ENCODE results near the gene FOXRED2. TPM values are rescaled to one million over a fixed set of nuclear protein-coding genes. Genes with fewer than 3 reads are reported as not detected.

FOXRED2 gene
- polyA plus RNA-seq, 3 donors = 2.2 to 4.3 (median 2.7) TPM

Other genes with a start within 250 kb of the FOXRED2 start
- gene MYH9, start 119.1 kb downstream of the FOXRED2 start, polyA plus RNA-seq = 100 to 1,000 TPM; 159 to 240 (median 161) TPM
- gene TXN2, start 25.4 kb downstream of the FOXRED2 start, polyA plus RNA-seq = 100 to 1,000 TPM in 2 of 3 donors, 10 to 100 TPM in 1; 59.1 to 125 (median 124) TPM
- 100 to 1,000 TPM; 140 to 282 (median 154) TPM for gene EIF3D, start 22.1 kb upstream of the FOXRED2 start, polyA plus RNA-seq
- gene CACNG2, start 196.7 kb upstream of the FOXRED2 start, polyA plus RNA-seq = not detected

Data from adipose tissue (tissue), 3 donors.